Vagina (tissue), 2 donors: Measurements from ENCODE around the gene ELMO3.

ENCODE experiments used
- POLR2AphosphoS5 ChIP-seq, 2 donors: sonication (generic); formaldehyde crosslinking; IDR thresholded peaks; one replicate each; pipeline ENCODE4 v1.9.0; 2017; ENCODE audit warnings: antibody characterized with exemption in 2 of 2, mild to moderate bottlenecking in 2 of 2, low read depth in 1 of 2; ENCODE audit not compliant: insufficient read depth in 1 of 2
- TF ChIP-seq, protein P1 (sequence below), 3 experiments: fragments of 450-650 bp in 2 of 3; fragments of 200-600 bp in 1 of 3; sonication (generic) in 1 of 3; IDR thresholded peaks; one replicate each; pipeline ENCODE4 v1.5.1; 2017 to 2019; ENCODE audit warnings: antibody characterized with exemption in 3 of 3, mild to moderate bottlenecking in 2 of 3, moderate library complexity in 2 of 3

DNA sequence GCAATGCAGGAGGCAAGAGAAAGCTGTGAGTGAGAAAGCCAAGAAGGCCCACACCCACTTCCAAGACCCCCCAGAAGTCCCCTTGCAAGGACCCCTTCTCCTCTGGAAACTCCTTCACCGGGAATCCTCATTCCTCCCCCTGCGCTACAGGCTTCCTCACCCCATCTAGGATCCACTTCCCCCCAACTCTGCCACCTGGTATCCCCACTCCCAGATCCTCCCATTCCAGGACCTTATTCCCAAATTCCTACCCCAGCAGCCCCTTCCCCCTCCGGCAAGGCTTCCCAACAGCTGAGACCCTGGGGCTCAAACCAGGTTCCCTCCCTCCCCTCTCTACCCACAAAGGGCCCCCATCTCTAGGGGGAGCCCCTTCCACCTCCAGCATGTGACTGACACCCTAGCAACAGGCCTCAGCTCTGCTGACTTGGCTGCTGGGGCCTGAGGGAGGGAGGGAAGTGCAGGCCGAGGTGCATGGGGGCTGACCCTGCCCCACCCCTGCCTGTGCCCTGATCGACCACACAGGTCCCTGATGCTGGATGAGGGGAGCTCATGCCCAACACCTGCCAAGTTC, 32.2 kb upstream of the ELMO3 start:
- TF ChIP-seq, protein P1, sequence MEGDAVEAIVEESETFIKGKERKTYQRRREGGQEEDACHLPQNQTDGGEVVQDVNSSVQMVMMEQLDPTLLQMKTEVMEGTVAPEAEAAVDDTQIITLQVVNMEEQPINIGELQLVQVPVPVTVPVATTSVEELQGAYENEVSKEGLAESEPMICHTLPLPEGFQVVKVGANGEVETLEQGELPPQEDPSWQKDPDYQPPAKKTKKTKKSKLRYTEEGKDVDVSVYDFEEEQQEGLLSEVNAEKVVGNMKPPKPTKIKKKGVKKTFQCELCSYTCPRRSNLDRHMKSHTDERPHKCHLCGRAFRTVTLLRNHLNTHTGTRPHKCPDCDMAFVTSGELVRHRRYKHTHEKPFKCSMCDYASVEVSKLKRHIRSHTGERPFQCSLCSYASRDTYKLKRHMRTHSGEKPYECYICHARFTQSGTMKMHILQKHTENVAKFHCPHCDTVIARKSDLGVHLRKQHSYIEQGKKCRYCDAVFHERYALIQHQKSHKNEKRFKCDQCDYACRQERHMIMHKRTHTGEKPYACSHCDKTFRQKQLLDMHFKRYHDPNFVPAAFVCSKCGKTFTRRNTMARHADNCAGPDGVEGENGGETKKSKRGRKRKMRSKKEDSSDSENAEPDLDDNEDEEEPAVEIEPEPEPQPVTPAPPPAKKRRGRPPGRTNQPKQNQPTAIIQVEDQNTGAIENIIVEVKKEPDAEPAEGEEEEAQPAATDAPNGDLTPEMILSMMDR (IDR thresholded peaks at IDR 0.05), result no peak
- no peak for TF ChIP-seq POLR2AphosphoS5 (IDR thresholded peaks at IDR 0.05; ENCODE audit: insufficient read depth in 1 of 2, low read depth in 1 of 2)
